ENCODE measurements around the gene LRP3.

Gene LRP3

DNA sequence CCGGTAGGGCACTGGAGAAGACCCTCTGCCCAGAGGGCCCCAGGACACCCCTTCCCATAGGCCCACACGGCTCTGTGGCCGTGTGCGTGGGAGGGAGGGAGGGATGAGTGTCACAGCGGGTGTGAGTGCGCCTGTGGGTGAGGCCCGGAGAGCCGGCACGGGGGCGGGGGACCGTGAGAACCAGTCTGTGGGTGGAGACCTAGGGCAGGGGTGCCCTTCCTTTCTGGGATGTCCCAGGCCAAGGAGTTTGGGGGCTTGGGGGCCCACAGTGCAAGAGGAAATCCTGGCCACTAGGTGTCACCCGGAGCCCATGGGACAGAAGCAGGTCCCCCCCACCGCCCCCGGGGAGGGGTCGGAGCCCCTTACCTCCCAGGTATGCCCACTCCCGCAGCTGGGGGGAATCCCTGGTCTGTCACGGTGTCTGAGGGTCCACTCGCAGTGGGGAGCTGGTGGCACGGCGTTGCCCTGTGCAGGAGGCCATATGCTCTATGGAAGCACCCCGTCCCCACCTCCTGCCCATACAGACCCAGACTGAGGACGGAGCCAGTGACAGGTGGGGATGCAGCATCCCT is 47.5 kb downstream of the LRP3 start:
- no peak for TF ChIP-seq SPI1 (IDR thresholded peaks at IDR 0.05; ENCODE audit: borderline replicate concordance, low read depth)
- TF ChIP-seq, protein P1, sequence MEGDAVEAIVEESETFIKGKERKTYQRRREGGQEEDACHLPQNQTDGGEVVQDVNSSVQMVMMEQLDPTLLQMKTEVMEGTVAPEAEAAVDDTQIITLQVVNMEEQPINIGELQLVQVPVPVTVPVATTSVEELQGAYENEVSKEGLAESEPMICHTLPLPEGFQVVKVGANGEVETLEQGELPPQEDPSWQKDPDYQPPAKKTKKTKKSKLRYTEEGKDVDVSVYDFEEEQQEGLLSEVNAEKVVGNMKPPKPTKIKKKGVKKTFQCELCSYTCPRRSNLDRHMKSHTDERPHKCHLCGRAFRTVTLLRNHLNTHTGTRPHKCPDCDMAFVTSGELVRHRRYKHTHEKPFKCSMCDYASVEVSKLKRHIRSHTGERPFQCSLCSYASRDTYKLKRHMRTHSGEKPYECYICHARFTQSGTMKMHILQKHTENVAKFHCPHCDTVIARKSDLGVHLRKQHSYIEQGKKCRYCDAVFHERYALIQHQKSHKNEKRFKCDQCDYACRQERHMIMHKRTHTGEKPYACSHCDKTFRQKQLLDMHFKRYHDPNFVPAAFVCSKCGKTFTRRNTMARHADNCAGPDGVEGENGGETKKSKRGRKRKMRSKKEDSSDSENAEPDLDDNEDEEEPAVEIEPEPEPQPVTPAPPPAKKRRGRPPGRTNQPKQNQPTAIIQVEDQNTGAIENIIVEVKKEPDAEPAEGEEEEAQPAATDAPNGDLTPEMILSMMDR (IDR thresholded peaks at IDR 0.05; ENCODE audit: insufficient read depth, low read length): peak; percentile 32
- DNase-seq (ENCODE audit: low read depth in 1 of 2, low spot score in 1 of 2): peak in 1 of 2 experiments; percentile 44
- Histone ChIP-seq H3K27me3 (ENCODE audit: insufficient read depth, poor library complexity, severe bottlenecking) (no peaks in the 10 kb centered on the region), H3K27ac (replicated peaks) (no peak overlapping the region), H3K4me3 (replicated peaks; ENCODE audit: insufficient read depth, low read length) (no peak overlapping the region)

DNA sequence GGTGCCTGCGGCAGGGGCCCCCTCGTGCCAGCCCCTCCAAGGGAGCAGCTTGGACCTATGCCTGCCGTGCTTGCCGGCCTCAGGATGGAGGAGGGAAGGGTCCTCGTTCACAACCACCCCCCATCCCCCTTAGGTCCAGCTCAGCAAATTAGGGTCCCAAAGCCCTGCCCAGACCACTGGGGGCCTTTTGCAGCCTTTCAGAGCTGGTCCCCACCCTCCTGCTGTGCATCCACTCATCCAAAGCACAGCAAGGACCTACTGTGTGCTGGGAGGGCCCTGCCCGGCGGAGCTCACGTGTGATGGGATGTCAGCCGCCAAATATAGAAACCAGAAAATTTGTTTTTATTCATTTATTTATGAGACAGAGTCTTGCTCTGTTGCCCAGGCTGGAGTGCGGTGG is 48.0 kb downstream of the LRP3 start:
- H3K27ac ChIP-seq (replicated peaks): no peak overlapping the region
- no peak overlapping the region for H3K4me3 ChIP-seq (replicated peaks; ENCODE audit: insufficient read depth, low read length)
- TF ChIP-seq, protein P2, sequence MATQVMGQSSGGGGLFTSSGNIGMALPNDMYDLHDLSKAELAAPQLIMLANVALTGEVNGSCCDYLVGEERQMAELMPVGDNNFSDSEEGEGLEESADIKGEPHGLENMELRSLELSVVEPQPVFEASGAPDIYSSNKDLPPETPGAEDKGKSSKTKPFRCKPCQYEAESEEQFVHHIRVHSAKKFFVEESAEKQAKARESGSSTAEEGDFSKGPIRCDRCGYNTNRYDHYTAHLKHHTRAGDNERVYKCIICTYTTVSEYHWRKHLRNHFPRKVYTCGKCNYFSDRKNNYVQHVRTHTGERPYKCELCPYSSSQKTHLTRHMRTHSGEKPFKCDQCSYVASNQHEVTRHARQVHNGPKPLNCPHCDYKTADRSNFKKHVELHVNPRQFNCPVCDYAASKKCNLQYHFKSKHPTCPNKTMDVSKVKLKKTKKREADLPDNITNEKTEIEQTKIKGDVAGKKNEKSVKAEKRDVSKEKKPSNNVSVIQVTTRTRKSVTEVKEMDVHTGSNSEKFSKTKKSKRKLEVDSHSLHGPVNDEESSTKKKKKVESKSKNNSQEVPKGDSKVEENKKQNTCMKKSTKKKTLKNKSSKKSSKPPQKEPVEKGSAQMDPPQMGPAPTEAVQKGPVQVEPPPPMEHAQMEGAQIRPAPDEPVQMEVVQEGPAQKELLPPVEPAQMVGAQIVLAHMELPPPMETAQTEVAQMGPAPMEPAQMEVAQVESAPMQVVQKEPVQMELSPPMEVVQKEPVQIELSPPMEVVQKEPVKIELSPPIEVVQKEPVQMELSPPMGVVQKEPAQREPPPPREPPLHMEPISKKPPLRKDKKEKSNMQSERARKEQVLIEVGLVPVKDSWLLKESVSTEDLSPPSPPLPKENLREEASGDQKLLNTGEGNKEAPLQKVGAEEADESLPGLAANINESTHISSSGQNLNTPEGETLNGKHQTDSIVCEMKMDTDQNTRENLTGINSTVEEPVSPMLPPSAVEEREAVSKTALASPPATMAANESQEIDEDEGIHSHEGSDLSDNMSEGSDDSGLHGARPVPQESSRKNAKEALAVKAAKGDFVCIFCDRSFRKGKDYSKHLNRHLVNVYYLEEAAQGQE (IDR thresholded peaks at IDR 0.05; ENCODE audit: insufficient replicate concordance, low read depth): no peak
- TF ChIP-seq GABPA (IDR thresholded peaks at IDR 0.05; ENCODE audit: low read depth) (no peak), POLR2AphosphoS5 (IDR thresholded peaks at IDR 0.05; ENCODE audit: low read depth) (no peak), SPI1 (IDR thresholded peaks at IDR 0.05; ENCODE audit: borderline replicate concordance, low read depth) (no peak)
- TF ChIP-seq, protein P1 (IDR thresholded peaks at IDR 0.05; ENCODE audit: insufficient read depth, low read length): no peak
- DNase-seq (ENCODE audit: low read depth in 1 of 2, low spot score in 1 of 2): no peak
- H3K27me3 ChIP-seq (ENCODE audit: insufficient read depth, poor library complexity, severe bottlenecking): no peaks in the 10 kb centered on the region

DNA sequence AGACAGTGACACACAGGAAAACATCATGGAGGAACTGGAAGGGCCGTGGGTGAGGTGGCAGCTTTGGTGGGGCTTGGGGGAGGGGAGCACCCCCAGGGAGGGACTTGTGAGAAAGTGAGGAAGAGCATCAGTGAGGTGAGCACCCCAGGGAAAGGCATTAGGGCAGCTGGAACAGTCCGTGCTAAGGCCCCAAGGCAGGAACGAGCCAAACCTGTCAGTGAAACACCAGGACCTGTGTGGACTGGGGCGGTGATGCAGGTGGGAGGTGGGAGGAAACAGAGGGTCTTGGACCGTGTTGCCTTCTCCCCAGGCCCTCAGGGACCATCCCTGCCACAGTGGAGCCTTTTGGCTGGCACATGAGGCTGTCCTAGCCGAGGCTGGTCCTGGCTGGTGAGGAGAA is 48.8 kb downstream of the LRP3 start:
- no peak overlapping the region for H3K4me3 ChIP-seq (replicated peaks; ENCODE audit: insufficient read depth, low read length)

More for the DNA sequence above, 48.8 kb downstream of the LRP3 start:
- no peak for DNase-seq (ENCODE audit: low read depth in 1 of 2, low spot score in 1 of 2)
- Histone ChIP-seq H3K27ac (replicated peaks) (no peak overlapping the region), H3K27me3 (ENCODE audit: insufficient read depth, poor library complexity, severe bottlenecking) (no peaks in the 10 kb centered on the region)
- TF ChIP-seq SPI1 (IDR thresholded peaks at IDR 0.05; ENCODE audit: borderline replicate concordance, low read depth) (no peak), POLR2AphosphoS5 (IDR thresholded peaks at IDR 0.05; ENCODE audit: low read depth) (no peak), GABPA (IDR thresholded peaks at IDR 0.05; ENCODE audit: low read depth) (no peak)
- TF ChIP-seq, protein P2 (IDR thresholded peaks at IDR 0.05; ENCODE audit: insufficient replicate concordance, low read depth): no peak
- TF ChIP-seq, protein P1 (IDR thresholded peaks at IDR 0.05; ENCODE audit: insufficient read depth, low read length): no peak

All from HL-60 (cell line).